NCI-H345 treated with DMSO at 0.1 percent for 48 hours (cell line): Measurements from ENCODE around the gene MYLK.
A peak's percentile ranks its signal among the peaks of the same experiment; 100 is the strongest.
"Not testable (repeated sequence)": the region's sequence is repeated elsewhere in the genome, so short reads cannot be mapped to it uniquely, and the experiment has no call there.

Experiments
- DNase-seq: peaks from one replicate; lab custom pipeline; 2025; ENCODE audit not compliant: unreplicated experiment; lab: John Stamatoyannopoulos, UW

MYLK gene

DNA sequence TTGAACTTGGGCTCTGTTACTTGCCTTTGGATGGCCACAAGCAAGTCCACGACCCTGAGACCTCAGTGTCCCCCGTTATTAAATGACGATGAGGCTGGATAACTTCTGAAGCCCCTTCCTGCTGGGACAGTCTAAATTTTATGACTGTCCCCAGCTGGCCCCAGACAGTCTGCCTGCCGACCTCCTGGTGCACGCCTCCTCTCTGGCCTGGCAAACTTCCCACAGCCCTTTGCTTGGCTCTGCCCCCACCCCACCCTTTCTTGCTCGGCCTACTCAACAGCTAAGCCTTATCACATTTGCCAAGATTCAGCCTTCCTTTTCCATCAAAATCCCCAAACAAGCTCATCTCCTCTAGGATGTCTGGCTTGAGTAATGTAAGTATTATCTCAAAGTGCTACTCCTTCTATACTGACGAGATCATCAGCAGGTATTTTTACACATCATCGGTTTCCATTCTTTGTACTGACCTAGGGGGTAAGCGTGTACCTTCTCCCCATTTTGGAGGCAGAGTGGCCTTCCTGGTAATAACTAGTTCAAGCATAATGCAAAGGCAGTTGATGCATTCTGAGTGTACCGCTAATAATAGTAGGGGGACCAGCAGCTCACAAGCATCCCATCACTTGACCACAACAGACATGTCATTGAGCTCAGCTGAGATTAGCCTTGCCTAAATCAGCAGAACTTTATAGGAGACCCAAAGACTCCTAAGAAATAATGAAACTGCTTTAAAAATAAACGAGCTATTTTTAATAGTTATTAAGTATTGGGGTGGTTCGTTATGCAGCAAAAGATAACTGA lies 178.4 kb downstream of the MYLK start:
- DNase-seq, result no peak

DNA sequence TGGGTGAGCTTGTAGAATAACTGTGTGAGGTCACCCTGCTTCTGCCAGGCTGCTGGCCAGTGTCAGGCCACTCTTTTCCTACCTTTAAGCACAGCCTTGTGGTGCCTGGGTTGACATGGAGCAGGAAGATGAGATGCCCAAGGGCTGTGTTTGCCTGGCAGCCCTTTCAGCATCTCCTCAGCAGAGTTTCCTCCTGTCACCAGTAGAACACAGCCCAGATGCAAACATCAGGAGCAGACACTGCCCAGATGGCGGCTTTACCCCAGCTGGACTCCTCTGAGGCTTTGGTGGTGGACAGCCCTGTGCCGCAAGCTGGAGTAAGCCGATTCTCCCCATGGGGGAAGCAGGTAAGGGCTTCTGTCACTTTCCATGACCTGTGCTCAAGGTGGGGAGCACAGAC lies 180.5 kb downstream of the MYLK start:
- not testable (repeated sequence) for DNase-seq

DNA sequence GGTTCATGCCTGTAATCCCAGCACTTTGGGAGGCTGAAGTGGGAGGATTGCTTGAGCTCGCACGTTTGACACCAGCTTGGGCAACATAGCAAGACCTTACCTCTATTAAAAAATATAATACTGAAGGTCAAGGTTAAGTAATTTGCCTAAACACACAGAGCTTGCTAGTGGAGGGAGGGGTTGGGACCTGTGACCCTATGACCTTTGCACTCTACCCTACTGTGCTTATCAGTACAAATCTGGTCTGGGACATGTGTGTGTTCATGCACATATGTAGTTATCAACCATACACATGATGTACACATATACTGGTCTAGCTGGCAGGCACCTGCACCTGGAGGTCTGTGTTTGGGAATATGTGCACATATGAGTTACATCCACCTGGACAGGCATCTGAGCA lies 181.4 kb downstream of the MYLK start:
- DNase-seq, result no peak

DNA sequence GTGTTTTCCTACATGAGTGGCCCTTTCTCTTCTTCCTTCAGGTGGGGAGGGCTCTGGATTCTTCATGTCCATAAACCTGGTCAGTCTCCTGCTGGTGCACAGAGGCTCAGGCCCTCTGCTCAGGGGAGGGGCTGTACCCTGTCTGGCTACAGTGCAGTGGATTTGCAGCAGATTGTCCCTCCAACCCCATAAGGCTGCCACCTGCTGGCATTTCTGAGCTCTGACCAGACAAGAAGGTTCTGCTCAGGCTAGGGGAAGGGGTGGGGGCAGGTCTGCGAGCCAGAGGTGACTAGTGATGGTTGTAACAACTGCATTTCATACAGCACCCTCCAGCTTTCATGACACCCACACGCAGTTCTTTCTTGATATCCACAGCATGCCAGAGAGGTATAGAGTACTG lies 182.1 kb downstream of the MYLK start:
- not testable (repeated sequence) for DNase-seq

DNA sequence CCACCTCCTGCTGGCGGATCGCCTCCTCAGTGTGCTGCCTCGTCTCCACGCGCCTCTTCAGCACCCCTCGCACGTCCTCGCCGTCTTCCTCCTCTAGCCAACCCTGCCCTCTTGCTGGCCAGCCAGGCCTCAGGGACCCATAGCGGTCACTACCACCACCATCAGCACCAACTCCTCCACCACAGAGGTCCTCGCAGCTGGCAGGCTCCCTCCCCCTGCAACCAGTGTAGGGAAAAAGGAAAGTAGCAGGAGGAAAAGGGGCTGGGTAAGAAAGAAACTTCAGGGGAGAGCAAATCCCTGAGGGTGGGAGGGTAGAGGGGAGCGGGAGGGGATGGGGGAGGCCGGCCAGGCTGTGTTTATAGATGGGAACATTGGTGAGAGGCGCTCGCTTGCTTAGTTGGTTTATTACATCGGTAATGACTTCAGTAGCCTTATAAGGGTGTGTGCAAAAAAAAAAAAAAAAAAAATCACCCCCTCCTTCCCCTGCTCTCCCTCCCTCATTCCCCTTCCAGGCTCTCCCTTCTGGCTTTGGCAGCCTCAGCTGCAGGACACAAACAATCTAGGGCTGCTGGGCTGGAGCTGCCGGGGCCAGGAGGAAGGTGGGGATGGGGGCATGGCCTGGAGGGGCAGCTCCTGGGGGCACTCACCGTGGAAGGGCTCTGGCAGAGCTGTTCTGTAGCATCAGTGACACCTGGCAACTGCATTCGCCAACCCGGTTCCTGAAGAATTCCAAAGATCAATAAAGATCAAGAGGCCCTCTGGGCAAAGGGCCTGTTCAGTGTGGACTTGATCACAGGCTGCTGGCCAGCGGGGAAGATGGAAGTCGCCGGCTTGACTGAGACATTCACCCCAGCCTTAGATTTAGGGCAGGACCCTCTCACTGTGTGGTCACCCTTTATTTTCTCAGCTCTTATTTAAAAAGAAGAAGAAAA lies 183.1 kb downstream of the MYLK start:
- no peak for DNase-seq

DNA sequence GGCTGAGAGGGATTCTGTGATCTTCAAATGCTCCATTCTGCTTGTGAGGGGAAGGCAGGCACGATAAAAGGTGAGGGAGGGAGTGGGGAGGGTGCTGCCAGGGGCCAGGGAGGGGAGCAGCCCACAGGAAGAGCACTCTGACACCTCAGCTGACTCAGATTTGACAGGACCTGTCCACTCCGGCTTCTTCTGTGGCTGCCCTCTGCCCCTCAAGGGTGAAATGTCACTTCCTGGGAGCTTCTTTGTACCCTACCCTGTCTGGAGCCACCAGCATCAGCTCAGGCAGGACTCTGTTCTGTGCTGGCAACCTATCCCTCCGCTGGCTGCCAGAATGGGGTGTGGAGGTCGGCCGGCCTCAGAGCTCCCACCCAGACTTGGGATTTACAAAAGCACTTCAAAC lies 185.3 kb downstream of the MYLK start:
- no peak for DNase-seq

DNA sequence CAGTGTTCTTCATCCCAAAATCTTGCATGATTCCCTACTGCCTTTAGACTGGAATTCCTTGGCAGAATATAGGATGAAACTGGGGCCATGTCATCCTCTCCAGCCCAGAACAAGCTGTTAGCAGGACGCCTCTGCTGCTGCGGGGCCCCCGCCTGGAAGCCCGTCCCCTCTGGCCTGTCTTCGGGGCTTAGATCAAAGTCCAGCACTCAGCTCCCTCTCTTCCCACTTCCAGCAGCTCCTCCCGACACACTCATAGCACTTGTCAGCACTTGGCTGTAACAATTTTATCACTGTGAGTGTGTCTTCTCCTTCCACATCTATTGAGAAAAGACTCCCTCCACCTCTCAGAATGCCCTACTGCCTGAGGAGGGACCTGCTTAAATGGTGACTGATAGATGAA lies 187.3 kb downstream of the MYLK start:
- no peak for DNase-seq

DNA sequence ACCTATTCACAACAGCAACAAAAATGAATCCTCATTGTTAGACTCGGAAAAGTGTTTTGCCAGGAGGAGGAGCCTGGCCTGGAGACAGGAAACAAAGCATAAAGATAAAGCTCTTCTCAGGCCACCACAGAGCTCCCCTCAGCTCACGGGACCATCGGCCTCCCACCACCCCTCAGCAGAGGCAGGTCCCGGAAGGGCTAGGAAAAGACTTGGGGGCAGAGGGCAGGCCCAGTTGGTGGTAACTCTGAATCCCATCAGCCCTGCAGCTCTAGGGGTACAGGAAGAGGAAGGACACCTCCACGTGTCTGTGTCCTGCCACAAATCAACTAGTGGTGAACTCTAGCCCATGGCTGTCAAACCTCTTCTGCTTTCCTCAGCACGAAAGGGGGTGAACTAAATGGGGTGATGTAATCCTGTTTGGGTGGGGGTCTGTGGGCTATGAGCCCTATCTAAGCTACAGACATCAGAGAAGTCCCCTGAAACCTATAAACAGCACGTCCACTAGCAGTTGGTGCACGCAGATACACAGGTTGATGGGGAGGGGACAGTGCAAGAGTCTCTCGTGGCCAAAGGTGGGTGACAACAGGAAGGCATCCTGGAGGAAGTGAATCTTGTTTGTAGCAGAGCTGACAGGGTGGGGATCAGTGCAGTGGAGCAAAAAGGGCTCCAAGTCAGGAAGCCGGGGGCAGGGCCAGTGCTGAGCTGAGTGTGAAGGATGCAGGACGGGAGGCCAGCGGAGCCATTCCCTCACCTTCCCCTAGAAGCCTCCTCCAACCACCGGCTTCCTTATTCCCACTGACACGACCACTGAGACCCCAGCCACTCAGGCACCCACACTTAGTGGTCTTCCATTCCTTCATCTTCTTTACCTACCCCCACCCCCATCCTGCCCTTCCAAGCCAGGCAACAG lies 188.1 kb downstream of the MYLK start:
- DNase-seq, result no peak

DNA sequence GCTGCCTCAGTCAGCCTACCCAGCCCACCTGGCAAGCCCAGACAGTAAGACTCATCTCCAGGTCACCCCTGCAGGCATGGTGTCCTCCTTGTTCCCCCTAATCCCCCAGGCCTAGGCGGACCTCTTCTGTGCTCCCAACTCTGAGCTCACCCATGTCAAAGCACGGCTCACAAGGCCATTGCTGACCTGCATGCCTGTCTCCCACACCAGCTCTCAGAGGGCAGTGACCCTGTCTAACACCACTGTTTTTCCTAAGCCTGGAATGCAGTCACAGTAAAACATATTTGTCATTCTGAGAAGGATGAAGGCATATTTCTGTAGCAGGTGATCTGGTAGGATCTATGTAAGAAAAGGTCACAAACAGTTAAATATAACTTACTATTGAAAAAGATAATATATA lies 189.0 kb downstream of the MYLK start:
- DNase-seq, result no peak

DNA sequence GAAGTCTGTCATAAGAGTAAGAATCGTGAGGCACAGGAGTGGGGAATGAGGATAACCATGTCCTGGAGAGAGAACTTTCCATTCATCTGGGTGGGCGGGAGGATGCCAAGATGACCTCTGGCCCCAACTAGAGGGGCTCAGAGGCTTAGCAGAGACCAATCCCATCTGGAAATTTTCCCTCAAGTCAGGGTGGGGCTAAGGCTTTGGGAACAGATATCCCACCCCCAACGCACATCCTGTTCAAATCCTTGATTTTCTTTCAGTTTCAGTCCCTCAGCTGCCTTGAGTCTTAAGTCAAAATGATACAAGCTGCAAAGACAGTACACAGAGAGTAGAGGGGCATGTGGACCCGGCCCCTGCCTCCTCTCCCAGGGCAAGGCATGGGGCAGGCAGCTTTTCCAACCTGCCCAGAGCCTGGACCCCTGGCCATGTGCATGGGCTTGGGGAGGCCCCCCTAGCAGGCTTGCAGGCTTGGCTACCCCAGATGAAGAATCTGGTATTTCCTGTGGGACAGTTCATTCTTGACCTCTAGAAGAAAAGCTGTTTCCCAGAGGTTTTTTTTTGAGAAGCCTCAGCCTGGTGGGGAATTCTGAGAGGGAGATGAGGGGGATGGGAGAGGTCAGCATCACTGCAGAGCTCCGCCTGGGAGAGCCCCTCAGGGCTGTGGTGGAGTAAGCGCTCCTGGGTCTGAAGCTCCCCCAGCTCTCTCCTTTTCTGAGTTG lies 189.6 kb downstream of the MYLK start:
- no peak for DNase-seq

DNA sequence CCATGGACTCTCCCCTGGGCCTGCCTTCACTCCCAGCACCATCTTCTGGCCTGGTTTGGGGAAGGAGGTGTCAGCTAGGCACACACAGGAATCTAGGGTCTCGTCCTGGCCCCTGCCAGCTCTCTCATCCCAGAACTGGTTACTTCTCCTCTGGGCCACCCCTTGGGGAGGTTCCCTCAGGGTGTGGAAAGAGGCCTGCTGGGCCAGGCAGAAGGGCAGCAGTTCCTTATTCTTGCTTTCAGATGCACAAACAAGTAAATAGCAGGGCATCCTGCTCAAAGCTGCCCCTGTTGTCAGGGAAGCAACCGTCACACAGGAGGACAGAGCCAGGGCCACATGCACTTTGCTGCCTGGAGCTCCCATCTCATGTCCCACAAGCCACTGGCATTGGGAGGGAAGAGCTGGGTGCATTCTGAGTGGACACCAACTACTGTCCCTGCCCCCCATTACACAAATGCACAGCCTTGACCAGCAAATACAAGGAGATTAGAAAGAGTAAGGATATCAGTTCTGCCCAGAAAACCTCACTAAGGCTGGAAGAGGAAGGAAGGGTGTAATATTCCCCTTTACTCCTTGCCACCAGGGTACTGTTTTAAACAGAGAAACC lies 190.4 kb downstream of the MYLK start:
- no peak for DNase-seq

DNA sequence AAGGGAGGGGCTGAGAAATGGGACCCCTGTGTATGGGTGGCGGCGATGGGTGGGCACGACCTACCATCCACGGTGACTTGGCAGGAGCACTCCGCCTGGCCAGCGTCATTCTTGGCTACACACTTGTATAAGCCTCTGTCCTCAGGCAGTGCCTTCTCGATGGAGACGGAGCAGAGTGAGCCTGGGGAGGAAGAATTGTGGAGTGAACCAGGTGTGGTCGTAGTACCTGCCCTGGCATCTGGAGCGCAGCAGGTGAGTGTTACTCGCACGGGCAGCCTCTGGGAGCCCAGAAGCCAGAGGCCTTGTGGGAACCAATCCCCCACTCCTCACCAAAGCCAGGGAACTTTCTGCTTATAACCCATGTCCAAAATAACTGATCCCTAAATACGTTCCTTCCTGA lies 191.5 kb downstream of the MYLK start:
- DNase-seq, result no peak

DNA sequence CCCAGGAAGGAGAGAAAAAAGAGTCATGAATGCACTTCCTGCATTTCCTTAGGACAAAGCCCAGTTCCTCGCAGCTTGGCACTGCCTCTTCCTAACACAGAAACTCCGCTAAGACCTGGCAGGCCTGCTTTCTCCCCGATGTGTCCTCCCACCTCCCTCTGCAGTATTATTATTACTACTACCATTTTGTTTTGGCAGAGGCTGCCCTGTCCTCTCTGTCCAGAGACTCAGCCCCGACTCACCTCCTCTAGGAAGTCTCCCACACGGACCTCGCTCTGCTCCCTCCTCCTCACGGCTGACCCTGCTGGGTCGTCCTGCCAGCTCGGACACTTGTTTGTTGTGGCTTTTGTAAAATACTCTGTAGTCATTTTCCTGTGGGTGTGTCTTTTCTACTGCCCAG lies 192.1 kb downstream of the MYLK start:
- DNase-seq, result no peak

DNA sequence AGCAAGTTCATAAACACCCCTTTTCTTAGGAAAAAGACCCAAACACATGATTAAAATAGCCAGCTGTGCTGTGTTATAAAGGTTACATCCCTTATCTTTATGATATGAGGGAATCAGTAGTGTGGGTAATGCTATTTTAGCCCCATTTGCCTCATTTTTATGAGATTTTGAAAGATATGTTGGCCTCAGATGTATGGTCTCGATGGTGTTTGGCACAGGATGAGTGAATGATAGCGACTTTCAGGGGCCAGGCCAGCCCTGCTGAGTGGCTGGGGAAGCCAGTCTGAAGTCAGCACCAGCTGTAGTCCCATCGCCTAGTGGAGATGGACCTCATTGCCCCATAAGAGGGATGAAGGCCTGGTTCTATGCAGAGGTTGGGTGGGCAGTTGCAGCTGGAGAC lies 194.3 kb downstream of the MYLK start:
- no peak for DNase-seq

DNA sequence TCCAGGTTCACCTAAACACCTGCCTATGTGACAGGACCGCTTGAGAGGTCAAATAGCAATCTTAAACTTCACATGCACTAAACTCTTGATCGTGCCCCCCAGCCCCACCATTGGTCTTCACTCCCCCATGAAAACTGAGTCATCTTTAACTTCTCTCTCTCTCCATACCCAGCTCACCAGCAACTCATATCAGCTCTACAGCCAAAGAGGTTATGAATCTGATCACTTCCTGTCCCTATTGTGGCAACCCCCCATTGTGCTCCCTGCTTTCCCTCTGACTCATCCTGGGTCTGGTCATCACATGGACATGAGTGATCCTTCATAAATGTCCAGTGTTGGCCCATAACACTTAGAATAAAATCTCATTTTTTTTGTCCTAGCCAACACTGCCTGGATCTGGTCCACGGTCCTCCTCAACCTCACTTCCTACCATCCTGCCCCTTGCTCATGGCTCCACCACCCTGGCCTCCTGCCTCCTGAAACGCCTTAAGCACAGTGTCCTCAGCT lies 195.8 kb downstream of the MYLK start:
- DNase-seq, result no peak

DNA sequence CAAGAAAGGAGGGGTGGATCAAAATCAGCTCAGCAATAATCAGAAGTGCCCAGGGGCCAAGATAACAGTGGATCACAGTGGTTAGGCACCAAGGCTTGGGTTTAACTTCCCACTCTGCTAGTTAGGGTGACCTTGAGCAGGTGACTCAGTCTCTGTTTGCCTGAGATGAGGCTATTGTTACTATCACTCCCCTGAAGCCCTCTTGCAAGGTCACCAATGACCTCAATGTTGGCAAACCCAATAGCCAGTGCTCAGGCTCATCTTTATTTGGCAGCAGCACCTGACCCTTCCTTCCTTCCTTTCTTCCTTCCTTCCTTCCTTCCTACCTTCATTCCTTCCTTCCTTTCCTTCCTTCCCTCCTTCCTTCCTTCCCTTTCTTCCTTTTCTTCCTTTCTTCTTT lies 196.8 kb downstream of the MYLK start:
- DNase-seq, result peak; percentile 58

DNA sequence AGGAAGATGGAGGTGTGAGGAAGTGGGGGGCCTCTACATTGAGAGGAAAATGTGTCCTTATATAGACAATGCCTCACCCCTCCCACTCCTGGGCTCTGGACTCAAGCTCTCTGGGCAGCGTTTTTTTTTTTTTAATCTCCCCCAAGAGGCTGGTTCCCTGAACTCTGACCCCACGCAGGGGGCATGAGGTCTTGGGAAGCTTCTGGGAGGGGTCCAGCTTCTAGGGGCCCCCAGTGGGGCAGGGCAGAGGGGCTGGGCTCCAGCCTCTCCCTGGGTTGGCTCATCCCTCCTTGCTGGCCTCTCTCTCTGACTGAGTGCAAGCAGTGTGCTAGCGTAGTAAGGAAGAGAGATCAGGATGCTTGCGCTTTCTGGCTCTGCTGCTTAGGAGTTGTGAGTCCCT lies 197.9 kb downstream of the MYLK start:
- no peak for DNase-seq

DNA sequence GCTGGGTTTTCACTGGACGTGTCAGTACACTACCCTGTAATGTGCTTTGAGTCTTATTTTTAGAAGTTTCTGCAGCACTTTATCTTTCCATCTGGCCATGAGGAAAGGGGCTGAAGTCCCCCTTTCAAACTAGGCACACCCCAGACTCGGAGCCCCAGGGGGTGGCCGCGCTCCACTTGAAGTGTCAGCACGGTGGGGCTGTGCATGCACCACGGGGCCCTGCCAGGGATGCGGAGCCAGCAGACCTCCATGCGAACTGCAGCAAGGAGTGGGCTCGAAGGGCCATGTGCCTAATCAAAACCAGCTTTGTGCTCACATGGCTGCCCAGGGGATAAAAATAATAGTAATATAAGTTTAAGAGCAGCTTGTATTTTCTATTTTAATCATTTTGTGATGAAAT lies 198.4 kb downstream of the MYLK start:
- no peak for DNase-seq

DNA sequence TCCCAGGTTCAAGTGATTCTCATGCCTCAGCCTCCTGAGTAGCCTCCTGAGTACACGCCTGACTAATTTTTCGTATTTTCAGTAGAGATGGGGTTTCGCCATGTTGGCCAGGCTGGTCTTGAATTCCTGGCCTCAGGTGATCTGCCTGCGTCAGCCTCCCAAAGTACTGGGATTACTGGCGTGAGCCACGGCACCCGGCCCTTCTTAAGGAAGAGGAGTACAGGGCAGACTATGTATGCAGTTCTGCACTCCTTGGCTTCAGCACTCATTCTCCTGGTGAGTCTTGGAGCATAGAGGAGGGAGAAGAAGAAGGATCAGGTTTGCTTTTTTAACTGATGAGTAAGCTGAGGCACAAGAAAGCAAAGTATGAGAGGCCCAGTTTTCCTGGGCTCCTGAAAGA lies 199.5 kb downstream of the MYLK start:
- DNase-seq, result no peak

DNA sequence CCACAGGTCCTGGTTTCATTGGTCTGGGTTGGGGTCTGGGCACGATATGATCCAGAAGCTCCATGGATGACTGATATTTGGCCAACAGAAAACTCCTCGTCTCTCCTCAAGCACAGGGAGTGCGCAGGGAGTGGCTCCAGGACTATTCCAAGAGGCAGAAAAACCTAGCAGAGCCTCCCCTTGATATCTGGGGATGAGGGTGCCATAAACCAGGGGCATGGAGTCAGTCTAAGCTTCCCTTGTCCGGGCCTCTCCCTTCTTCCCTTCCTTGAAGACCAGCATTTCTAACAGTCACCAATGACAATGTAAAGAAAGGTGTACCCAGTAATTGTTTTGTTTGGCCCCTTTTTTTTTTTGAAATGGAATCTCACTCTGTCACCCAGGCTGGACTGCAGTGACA lies 199.9 kb downstream of the MYLK start:
- no peak for DNase-seq
